Kidney glomerular epithelial cell (primary cell): Measurements from ENCODE around the gene PLEKHA1.

Source experiments
- DNase-seq: peaks from one replicate; lab custom pipeline; 2025; lab: John Stamatoyannopoulos, UW

Gene PLEKHA1

GRCh38 chr10:122480146-122480833, 105.8 kb downstream of the PLEKHA1 start:
- DNase-seq, result no peak

GRCh38 chr10:122481296-122482056, 107.0 kb downstream of the PLEKHA1 start:
- no peak for DNase-seq
